NCI-H2029 (cell line): ENCODE data around the gene IL12RB1.
"Not testable (repeated sequence)": the region's sequence is repeated elsewhere in the genome, so short reads cannot be mapped to it uniquely, and the experiment has no call there.

ENCODE experiments used
- DNase-seq: peaks from one replicate; lab custom pipeline; 2025; lab: John Stamatoyannopoulos, UW

The IL12RB1 gene

DNA sequence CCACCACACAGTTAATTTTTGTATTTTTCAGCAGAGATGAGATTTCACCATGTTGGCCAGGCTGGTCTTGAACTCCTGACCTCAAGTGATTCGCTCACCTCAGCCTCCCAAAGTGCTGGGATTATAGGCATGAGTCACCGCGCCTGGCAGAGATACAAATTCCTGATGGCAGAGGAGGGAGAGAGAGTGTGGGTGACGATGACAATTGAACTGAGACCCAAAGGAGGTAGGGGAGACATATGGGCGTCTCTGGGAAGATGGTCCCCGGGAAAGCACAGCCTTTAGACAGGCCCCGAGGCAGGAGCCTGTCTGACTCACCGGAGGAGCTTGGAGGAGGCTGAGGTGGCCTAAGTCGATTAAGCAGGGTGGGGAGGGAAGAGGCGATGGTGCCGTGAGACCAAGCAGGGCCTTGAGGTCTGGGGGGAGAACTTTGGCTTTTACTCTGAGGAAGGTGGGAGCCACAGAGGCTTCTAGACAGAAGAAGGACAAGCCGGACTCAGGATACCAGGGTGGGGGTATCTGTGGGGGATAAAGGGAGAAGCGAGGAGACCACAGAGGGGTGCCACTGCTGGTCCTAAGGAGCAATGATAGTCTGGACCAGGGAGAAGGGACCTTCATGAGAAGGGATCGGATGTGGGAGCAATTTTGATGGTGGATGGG lies 40.5 kb downstream of the IL12RB1 start:
- no peak for DNase-seq

GRCh38 chr19:18045307-18046050 lies 41.3 kb downstream of the IL12RB1 start:
- DNase-seq: no peak

GRCh38 chr19:18044825-18045304 lies 41.9 kb downstream of the IL12RB1 start:
- peak; percentile 95 for DNase-seq

DNA sequence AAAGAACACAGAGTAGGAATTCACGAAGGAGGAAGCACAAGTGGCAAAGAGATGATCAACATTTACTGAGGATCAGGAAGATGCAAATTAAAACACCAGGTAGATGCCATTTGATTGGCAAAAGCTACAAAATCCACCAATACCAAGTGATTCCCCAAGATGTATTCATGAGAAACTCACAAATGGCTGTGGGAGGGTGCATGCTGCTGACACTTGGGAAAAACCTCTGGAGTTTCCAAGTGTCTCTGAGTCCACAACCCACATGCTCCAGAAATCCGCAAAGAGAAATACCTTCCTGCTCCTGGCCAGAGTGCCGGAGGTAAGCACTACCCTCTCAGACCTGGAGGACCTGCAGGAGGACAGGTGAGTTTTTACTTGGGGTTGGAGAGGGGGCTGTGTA lies 43.1 kb downstream of the IL12RB1 start:
- DNase-seq: no peak

DNA sequence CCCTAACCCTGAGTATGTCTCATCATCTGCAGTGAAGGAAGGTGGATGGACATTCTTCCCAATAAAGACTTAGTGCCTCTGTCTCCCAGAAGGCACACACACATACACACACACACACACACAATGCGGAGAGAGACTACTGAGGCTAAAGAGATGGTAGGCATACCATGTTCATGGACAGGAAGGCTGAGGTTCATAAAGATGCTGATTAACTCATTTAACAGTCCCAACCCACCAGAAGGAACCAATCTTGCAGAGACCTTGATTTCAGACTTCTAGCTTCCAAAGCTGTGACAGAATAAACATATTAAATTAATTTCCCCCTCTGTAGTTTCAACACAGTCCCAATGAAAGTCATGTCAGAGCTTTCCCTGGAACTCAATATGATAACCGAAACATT lies 45.7 kb downstream of the IL12RB1 start:
- DNase-seq: no peak

DNA sequence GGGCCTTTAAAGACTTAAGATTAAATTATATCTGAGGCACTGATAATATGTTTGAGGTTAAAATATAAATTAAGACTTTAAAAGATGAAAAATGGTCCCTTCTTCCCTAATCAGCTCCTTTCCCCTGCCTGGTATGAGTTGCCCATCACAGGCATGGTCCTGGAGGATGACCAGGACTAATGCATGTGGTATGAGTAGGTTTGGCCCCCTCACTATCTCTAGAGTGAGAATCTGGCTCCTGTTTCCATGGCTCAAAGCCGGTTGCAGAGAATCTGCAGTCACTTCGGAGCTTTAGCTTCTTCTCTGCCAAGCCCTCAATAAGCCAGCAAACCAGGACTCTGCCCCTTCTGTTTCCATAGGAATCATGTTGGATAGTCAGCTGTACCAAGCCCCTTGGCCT lies 54.6 kb downstream of the IL12RB1 start:
- DNase-seq: not testable (repeated sequence)

GRCh38 chr19:18031401-18031800 lies 55.3 kb downstream of the IL12RB1 start:
- DNase-seq: not testable (repeated sequence)

DNA sequence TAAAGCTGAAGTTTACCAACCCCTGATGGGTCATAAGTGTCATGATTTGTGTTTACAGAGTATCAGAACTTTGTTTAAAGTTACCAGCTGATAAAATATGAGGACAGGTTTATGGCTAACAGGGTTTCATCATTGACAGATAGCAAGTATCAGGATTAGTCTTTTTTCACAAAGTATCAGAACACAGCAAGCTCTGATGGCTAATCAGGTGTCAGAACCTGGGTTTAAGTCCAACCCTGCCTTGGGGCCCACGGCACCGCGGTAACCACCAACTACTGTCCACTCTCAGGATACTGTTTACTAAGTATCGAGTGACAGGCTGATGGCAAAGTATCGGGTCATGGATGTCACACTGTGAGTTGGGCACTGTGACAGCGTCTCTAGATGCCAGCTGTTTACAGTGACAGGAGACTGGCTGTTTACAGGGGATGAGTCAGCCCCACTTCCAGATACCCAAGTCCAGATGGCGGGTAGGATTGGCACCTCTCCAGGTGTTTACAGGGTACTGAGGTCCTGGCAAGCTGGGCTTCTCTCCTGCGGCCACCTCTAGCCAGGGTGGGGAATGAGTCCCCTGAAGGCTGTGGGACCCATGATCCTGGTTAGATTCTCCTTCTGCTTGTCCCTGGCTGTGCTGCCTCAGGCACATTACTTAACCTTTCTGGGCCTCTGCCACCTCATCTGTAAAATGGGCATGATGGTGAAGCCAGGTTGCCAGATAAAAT lies 57.0 kb downstream of the IL12RB1 start:
- peak; percentile 97 for DNase-seq

DNA sequence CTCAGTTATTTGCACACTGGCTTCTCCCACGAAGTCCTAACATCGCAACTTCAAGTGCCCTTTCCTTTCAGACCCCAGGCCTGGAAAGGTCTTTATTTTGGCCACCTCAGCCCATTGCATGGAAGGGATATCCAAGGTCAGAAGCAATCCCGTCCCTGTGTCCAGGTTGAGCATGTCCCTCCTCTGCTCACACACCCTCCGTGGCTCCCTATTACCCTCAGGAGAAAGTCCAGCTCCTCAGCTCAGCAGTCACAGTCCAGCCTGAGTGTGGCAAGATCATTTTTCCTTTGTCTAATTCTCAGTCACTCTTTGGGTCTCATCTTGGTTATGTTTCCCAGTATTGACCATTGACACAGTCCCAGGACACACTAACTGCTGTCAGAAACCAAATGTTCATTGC lies 59.6 kb downstream of the IL12RB1 start:
- DNase-seq: no peak

GRCh38 chr19:18023622-18024251 lies 63.0 kb downstream of the IL12RB1 start:
- DNase-seq: peak; percentile 82

DNA sequence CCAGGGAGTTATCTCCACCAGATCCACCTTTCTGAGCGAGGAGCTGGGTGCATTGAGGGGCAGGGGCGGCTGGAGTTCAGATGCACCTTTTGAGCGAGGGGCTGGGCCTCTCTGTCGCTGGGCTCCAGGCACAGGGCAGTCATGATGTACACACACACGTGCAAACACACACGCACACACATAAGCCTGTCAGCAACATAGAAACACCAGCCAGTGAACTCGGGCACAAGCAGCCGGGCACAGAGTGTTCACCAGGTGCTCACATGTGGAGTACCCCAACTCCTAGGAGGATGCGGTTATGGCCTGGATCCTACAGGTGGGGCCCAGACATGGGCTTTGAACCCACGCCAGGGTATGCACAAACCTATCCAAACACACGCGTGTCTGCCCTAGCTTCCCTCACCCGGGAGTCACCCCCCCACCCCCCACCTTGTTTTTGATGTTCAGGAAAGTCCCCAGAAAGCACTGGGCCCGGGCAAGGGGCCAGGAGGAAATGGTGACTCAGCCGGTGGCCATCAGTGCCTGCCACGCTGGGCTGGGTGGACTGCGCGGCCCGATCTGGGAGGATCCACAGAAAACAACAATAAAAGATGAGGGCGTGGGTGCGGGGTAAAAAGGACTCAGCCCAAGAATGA lies 65.5 kb downstream of the IL12RB1 start:
- peak; percentile 55 for DNase-seq

GRCh38 chr19:18020212-18021085 lies 66.3 kb downstream of the IL12RB1 start:
- no peak for DNase-seq

GRCh38 chr19:18017275-18018083 lies 69.3 kb downstream of the IL12RB1 start:
- no peak for DNase-seq

DNA sequence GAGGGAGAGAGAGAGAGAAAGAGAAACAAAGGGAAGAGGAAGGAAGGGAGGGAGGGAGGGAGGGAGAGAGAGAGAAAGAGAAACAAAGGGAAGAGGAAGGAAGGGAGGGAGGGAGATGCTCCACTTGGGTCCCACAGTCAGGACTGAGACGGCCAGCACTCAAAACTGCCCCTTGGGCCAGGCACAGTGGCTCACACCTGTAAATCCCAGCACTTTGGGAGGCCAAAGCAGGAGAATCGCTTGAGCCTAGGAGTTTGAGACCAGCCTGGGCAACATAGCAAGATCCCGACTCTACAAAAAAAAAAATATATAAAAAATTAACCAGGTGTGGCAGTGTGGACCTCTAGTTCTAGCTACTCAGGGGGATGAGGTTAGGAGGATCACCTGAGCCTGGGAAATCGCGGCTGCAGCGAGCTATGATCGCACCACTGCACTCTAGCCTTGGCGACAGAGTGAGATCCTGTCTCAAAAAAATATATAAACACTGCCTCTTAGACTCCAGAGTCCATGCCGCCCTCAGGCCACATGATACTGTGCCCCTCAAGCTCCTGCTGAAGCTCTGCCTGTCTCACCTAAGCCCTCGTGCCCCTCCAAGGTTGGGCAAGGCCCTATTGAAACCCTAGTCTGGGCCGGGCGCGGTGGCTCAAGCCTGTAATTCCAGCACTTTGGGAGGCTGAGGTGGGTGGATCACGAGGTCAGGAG lies 70.4 kb downstream of the IL12RB1 start:
- no peak for DNase-seq

DNA sequence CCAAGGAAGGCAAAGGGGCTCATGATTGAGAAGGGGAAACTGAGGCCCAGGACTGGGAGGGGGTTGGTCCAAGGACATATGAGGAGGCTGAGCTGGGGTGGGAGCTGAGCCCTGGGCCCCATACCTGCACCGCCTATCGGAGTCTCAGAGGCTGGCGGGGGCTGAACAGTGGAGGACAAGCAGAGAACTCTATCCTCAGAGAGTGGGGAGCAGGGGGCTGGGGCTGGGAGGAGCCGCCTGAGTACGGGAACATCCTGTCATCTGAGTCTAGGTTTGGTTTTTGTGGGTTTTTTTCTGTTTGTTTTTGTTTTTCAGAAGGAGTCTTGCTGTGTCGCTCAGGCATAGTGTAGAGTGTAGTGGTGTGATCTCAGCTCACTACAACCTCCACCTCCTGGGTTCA lies 72.5 kb downstream of the IL12RB1 start:
- DNase-seq: no peak

DNA sequence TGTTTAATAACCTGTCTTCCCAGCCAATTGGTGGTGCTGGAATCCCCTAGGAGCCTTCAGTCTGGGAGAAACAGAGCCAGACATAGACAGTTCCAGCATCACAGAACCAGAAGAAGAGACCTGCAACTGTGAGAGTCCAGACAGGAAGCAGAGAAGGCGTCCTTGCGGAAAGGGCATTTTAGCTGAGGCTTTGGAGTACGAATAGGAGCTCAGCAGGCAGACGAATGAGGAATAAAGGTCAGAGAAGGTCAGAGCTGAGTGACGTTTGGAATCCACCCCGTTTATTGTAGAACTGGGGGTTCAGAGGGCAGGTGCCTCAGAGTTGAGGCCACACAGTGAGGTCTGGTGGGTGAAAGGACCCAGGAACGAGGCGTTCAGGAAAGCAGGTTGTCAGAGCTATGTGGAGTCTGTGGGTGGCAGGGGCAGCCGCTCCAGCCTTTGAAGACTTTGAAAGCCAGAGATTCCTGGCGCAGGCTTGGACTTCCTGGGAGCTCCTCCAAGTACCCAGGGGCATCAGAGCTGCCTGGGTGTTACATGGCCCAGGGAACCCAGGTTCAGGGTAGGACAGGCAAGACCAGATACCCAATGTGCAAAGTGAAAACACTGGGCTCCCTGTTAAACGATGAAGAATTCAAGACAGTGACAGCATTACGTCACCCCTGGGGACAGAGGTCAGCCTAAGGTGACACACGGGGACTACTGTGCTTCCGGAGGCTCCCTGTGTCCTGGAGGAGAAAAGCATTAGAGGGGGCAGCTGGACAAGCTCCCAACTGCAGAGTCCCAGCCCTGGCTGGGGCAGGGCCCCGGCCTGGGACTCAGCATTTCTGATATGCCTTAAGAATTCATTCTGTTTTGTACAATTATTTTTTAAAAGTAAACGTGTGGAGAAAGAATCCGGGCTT lies 73.3 kb downstream of the IL12RB1 start:
- DNase-seq: no peak

DNA sequence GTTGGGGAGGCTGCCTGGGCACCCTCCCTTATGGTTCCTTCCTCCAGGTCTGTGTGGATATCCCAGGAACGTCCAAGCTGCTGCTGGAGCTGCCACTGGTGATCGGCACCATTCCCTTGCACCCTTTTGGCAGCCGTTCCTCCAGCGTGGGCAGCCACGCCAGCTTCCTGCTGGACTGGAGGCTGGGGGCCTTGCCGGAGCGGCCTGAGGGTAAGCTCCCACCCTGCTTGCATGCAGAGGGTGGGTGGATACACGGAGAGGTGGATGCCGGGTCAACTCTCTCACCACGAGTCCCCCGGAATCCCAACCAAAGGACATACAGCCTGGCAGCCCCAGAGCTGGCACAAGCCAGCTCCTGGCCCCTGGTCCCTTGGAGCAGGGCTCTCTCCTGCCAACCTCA lies 76.6 kb downstream of the IL12RB1 start:
- DNase-seq: no peak

DNA sequence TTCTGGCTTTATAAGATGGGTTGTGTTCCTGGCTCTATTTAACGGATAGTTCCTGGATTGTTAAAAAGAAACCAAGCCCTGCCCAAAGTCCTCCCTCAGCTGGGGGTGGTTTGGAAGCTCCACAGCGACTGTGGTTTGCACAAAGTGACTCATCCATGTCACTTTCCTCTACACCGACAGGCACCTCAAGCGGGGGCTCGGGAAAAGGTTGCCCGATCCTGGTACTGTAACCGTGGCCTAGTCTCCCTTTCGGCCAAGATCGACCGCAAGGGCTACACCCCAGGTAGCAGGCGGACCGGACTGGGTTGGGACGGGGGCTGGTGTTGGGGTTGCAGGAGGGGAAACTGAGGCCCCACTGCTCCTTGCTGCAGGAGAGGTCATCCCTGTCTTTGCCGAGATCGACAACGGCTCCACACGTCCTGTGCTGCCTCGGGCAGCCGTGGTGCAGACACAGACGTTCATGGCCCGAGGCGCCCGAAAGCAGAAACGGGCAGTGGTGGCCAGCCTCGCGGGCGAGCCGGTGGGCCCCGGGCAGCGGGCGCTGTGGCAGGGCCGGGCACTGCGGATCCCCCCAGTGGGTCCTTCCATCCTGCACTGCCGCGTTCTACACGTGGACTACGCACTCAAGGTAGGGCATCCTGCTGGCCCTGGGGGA lies 77.2 kb downstream of the IL12RB1 start:
- no peak for DNase-seq
